GM19025 (cell line): ENCODE data around the gene SNX25.
A peak's percentile ranks its signal among the peaks of the same experiment; 100 is the strongest.

Experiments used
- ATAC-seq: cut with Tn5 transposase; IDR thresholded peaks from one replicate; pipeline ENCODE4 v1.9.1; 2021; ENCODE audit warnings: mild to moderate bottlenecking, low read depth, moderate library complexity; ENCODE audit not compliant: unreplicated experiment

Gene SNX25

GRCh38 chr4:185395238-185395955 is 186.0 kb downstream of the SNX25 start, which contains the start of gene LRP2BP:
Gene LRP2BP, minus strand, starts transcription at chr4:185395924. Its CDS starts 17,738 bp downstream, at chr4:185378186.
- no peak for ATAC-seq

GRCh38 chr4:185395956-185396723 is 186.7 kb downstream of the SNX25 start:
- ATAC-seq = peak; percentile 78

DNA sequence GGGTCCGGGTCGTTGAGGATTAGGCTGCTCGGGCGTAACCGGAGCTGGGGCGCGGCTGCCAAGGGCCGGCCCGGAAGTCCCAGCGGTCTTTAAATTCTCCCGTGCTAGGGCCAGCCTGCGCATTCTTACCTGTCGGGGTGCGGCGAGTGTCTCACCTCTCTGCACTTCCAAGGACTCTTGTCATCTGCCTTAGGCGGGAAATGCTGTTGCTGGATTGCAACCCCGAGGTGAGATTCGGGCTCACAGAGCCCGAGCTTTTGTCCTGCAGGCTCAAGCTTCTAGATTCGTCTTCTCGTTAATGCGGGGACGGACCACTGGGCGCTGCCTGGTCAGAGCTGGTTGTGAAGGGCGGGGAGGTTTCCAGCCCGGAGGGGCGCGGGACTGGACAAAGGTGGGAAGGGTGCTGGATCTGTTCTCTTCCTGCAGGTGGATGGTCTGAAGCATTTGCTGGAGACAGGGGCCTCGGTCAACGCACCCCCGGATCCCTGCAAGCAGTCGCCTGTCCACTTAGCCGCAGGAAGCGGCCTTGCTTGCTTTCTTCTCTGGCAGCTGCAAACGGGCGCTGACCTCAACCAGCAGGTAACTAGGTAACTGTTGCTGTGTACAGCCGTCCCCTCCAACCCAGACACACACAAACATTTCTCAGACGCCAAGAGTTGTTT is 187.5 kb downstream of the SNX25 start, which contains the start of gene ANKRD37:
ANKRD37 (plus strand) TSS at position 118 of the 662 bp plus-strand sequence; CDS start at position 201, 83 bp downstream.
- no peak for ATAC-seq

DNA sequence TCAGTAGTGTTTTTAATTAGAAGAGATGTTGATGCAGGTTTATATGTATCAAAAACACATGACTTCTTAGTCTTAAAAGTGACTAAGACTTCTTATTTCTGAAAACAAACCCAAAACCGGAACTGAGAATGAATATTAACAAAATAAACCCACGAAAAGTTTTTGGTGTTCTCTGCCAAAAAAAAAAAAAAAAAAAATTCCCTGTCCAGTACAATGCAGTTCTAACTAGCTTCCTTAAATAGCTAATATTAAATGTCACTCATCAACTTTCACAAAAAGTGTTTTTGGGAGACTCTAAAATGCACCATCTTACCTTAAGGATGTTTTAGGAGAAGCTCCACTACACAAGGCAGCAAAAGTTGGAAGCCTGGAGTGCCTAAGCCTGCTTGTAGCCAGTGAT is 189.2 kb downstream of the SNX25 start:
- ATAC-seq = no peak

DNA sequence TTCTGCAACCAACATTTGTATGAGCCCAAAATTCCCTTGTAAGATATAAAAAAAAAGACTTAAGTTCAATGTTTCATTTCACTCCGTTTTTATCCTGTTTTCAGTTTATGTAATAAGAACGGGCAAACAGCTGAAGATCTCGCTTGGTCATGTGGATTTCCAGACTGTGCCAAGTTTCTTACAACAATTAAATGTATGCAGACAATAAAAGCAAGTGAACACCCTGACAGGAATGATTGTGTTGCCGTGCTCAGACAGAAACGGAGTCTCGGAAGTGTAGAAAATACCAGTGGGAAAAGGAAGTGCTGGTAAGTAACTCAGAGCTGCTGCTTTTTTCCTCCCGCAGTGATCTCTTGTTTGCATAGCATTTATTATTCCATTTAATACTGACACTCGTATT is 190.1 kb downstream of the SNX25 start:
- ATAC-seq = no peak

DNA sequence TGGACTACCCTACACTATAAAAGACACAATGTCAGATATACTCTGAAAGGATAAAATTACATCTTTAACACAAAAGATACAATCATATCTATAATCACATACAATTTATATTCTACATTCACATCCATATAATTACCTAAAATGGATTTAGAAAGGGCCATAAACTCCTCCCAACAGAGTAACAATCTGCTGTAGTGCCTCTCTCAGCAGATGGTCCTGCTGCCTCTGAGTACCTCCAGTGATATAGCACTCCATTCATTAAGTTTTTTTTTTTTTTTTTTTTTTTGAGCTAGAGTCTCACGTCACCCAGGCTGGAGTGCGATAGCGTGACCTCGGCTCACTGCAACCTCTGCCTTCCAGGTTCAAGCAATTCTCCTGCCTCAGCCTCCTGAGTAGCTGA is 194.6 kb downstream of the SNX25 start:
- no peak for ATAC-seq

- no peak for ATAC-seq
These were observed 196.1 kb downstream of the SNX25 start for GRCh38 chr4:185405296-185405999.

GRCh38 chr4:185408432-185408831 is 199.0 kb downstream of the SNX25 start:
- no peak for ATAC-seq

GRCh38 chr4:185411849-185412248 is 202.5 kb downstream of the SNX25 start:
- ATAC-seq = no peak

DNA sequence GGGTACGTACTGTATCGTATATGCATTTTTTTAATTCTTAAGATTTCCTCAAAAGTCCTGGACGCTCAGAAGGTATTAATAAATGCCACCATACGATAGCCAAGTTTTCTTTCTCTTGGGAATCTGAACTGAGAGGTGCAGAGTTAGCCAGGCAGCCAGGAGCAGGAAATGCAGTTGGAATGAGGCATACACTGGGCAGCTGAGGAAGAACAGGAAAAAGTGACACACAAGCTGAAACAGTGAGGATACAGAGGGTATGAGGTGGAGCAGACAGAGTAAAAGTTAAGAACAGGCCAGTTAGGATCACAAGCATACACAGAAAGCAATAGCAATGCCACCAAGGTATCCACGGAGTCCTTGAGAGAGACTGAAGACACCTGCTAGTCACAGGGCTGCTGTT is 203.0 kb downstream of the SNX25 start:
- no peak for ATAC-seq
